Umbilical cord (tissue), 2 donors: ENCODE data around the gene ADCYAP1. TPM values are rescaled to one million over a fixed set of nuclear protein-coding genes. Genes with fewer than 3 reads are reported as not detected.
"Not testable (repeated sequence)": the region's sequence is repeated elsewhere in the genome, so short reads cannot be mapped to it uniquely, and the experiment has no call there.

Experiments used
- DNase-seq: peaks from one replicate; pipeline ENCODE4 v3.0.0-alpha.2; 2015; ENCODE audit warnings: low spot score
- total RNA-seq: library from RNA; depleted of rRNA; stranded (reverse); fragments of >200 nt; gene quantifications from one replicate; pipeline ENCODE4 v1.2.3, GENCODE V29; 2014; ENCODE audit warnings: low replicate concordance; ENCODE audit not compliant: insufficient read depth

The ADCYAP1 gene
- 2.9 TPM for total RNA-seq

- no peak for DNase-seq
Observed at GRCh38 chr18:904218-905090, at the start of gene ADCYAP1. TSS of gene ADCYAP1 (plus strand) at chr18:904871. CDS start at chr18:905387, 516 bp downstream.

- DNase-seq: no peak
Observed at GRCh38 chr18:857986-858385, 46.7 kb upstream of the ADCYAP1 start.

- DNase-seq: peak; percentile 67
Observed at GRCh38 chr18:864872-865273, 39.8 kb upstream of the ADCYAP1 start.

- no peak for DNase-seq
Observed at GRCh38 chr18:867257-867656, 37.4 kb upstream of the ADCYAP1 start.

- DNase-seq: not testable (repeated sequence)
Observed at GRCh38 chr18:873426-873825, 31.2 kb upstream of the ADCYAP1 start.

- no peak for DNase-seq
Observed at GRCh38 chr18:875912-876311, 28.8 kb upstream of the ADCYAP1 start.

- no peak for DNase-seq
Observed at GRCh38 chr18:877238-877637, 27.4 kb upstream of the ADCYAP1 start.

- DNase-seq: no peak
Observed at GRCh38 chr18:886076-886475, 18.6 kb upstream of the ADCYAP1 start.

GRCh38 chr18:887716-888115 lies 17.0 kb upstream of the ADCYAP1 start:
- DNase-seq: no peak

- no peak for DNase-seq
Observed at GRCh38 chr18:892316-892715, 12.4 kb upstream of the ADCYAP1 start.

GRCh38 chr18:896315-896714 lies 8.4 kb upstream of the ADCYAP1 start:
- no peak for DNase-seq

GRCh38 chr18:901761-902160 lies 2.9 kb upstream of the ADCYAP1 start:
- DNase-seq: no peak

- DNase-seq: no peak
Observed at GRCh38 chr18:902229-902628, 2.4 kb upstream of the ADCYAP1 start.

- peak; percentile 60 for DNase-seq
Observed at GRCh38 chr18:903701-904100, 970 bp upstream of the ADCYAP1 start.

GRCh38 chr18:905307-905947 lies 756 bp downstream of the ADCYAP1 start:
- DNase-seq: no peak

- DNase-seq: no peak
Observed at GRCh38 chr18:905948-906415, 1.3 kb downstream of the ADCYAP1 start.

- no peak for DNase-seq
Observed at GRCh38 chr18:906416-907114, 1.9 kb downstream of the ADCYAP1 start.

- no peak for DNase-seq
Observed at GRCh38 chr18:907115-907884, 2.6 kb downstream of the ADCYAP1 start.

- DNase-seq: no peak
Observed at GRCh38 chr18:907885-908757, 3.5 kb downstream of the ADCYAP1 start.
